ENCODE results near the gene AGK.

The AGK gene

DNA sequence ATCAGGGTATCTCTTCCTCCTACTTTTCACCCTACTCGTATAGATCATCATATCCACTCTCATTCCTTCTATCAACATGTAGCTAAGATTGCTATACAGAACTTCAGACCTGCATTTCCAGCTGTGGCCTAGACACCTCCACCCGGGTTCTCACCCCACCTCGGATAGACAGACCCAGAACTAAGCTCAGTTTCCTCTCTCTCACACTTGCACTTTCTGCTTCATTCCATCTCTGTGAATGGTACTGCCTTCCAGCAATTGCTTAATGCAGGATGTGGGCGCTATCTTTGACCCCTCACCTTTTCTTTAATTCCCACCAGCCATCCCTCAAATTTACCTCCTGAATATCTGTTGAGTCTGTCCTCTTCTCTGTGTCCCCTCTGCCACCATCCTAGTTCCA is 35.7 kb downstream of the AGK start:
- DNase-seq (ENCODE audit: low read depth in 2 of 2) = no peak

DNA sequence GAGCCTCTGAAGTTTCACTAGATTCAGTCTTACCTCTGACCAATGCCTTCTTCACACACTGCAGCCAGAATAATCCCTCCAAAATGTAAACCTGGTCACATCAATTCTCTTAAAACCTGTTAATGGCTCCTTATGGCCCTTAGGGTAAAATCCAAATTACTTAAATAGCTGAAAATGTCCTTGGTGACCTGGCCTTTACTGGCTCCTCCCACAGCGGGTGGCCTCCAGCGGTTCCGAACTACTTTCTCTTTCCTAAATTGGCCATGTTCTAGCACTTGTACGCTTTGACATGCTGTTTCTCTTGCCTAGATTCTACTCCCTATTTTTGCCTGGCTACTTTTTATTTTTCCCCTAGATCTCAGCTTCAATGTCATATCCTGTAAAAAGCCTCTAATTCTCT is 36.1 kb downstream of the AGK start:
- no peak for DNase-seq (ENCODE audit: low read depth in 2 of 2)

DNA sequence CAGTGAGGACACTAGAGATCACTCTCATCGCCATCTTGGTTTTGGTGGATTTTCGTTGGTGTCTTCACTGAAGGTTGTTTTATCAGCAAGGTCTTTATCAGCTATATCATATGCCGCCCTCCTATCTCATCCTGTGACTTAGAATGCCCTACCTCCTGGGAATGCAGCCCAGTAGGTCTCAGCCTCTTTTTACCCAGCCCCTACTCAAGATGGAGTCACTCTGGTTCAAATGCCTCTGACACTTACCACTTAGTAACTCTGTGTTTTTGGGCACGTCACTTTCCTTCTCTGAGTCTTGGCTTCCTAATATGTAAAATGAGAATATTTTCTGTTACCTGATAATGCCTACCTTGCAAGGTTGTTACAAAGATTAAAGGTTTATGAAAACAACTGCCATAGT is 37.7 kb downstream of the AGK start:
- no peak for DNase-seq (ENCODE audit: low read depth in 2 of 2)

DNA sequence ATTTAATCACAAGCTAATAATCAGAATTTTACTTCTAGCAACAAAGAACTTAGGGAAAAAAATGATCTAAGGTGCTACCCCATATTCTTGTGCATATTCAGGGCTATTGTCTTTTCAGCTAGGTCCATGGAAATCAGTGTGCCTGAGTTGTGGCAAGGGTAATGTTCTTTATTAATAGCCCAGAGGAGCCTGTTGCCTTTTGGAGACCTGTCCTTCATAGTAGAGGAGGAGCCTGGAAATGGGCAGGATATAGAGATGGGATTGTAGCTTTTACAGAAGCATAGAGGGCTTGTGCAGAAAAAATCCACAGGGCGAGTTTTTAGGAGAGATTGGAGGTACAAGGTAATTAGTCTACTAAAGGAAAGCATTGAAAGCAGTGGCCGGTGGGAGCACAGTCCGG is 38.9 kb downstream of the AGK start:
- DNase-seq (ENCODE audit: low read depth in 2 of 2) = no peak

DNA sequence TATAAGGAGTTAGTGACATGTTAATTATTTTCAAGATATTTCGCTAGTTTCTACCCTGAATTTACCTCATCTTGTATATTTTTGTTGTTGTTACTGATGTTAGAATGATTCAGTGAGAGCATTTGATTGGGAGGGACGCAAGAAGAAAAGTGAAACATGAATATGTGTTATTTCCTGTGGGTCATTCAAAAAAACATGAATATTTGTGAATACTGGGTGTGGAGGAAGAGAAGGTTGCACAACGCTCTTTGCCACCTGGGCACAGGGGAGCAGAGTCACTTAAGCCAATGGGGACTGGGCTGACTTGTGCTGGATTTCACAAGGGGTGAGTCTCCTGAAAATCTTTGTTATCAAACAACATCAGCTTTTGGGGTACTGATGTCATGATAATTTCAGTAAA is 39.5 kb downstream of the AGK start:
- DNase-seq (ENCODE audit: low read depth in 2 of 2) = no peak

DNA sequence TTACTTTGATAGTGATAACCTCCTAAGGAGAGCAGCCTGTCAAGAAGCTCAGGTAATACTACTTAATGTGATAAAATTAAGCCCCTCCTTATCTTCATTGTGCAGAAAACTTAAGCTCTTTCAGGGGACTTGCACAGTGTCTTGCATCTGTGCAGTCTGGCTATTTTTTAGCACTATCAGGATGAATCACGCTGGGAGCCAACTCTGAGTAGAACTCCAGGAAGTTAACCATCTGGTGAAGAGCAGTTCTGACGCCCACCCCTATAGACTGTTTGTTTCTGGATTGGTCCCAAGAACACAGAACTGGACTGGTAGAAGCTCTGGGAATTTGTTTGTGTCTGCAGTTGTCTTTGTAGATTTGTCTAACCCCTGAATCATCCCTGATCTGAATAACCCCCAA is 41.9 kb downstream of the AGK start:
- DNase-seq (ENCODE audit: low read depth in 2 of 2) = no peak

DNA sequence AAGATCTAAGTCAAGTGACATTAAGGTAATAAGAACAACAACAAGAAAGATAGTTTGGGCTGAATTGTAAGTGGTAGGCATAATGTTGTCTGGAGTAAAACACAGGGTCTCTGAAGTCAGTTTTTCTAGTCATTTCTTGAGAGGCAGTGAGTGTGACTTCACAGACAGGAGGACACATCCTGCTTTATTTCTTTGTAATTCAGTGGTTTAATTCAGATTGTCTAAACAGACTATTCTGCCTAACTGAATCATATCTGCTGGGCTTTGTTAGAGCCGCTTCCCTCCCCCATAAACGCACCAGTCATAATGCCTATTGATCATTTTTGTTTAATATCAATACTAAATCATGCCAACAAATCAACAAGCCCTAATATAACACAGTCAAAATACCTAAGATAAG is 46.8 kb downstream of the AGK start:
- no peak for DNase-seq (ENCODE audit: low read depth in 2 of 2)

DNA sequence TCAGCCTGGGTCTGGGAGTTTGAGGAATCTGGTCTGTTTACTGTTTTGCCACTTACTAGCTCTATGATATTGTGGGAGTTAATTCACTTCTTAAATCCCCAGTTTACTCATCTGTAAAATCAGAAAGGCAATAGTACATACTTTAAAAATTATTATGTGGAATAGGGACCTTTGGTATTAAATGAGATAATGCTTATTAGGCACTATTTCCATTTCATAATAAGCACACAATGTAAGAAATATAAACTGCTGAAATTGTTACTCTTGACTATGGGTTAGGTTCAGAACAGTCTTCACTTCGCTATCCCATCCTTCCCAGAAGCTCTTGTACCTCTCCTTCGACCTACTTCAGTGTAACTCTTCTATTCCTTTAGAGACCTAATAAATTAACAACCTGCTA is 47.2 kb downstream of the AGK start:
- DNase-seq (ENCODE audit: low read depth in 2 of 2) = no peak

DNA sequence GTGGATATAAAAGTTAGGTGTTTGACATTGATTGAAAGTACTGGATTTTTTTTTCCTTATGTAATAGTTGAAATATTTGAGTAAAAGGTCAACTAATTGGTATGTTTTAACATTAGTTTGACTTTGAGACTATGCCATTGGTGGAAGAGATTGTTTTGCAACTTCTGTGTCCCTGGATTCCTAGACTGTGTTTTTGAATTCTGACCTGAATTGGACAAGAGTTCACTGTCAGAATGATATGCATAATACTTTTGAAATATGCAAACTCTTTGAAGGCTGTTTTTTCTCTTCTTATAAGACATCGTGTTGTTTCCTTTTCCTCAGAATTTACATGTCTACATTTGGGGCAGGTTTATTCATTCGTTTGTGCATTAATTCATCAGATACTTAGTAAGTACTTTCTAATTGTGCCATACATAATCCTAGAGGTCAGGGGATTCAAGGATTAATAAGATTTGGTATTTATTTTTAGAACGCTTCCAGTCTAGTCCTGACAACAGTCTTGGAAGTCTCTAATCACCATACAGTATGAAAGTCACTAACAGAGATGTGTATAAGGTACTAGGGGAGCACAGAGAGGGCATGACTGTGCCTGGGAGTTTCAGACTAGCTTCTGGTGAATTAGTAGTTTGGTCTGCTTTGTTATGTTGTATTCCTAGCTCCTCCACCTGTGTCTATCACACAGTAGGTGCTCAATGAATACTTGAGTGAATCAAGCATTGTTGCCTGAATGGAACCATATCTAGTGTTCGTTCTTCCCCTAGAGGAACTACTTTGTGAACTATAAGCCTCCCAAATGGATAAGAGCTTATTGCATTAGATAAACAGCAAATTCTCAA is 49.2 kb downstream of the AGK start:
- DNase-seq (ENCODE audit: low read depth in 2 of 2) = no peak

DNA sequence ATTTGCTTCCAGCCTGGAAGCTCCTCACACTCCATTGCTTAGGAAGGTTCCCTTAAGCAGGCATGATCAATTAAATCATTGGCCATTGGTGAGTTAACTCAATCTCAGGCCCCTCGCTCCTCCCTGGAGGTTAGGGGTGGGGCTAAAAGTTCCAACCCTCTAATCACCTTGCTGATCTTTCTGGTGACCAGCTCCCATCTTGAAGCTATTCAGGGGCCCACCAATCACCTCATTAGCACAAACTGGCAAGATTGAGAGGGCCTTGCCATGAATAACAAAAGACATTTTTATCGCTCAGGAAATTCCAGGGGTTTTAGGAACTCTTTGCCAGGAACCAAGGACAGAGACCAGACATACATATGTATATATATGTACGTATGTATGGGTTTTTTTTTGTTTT is 58.4 kb downstream of the AGK start:
- no peak for DNase-seq (ENCODE audit: low read depth in 2 of 2)

DNA sequence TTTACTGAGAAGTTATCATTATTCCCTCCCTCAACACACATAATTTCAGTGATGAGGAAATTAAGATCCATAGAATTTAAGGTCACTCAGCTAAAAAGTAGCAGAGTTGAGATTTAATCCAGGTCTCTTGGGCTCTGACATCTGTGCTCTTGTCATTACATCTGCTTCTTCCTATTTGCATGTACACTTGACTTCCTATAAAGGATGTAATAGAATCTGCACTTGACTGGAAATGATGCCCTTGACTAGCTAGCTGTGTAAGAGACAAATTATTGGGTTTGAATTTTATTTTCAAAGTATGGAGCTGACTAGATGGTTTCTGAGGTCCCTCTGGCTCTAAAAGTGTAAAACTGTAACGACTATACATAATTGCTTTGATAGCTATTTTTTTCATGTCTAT is 59.5 kb downstream of the AGK start:
- DNase-seq (ENCODE audit: low read depth in 2 of 2) = no peak

DNA sequence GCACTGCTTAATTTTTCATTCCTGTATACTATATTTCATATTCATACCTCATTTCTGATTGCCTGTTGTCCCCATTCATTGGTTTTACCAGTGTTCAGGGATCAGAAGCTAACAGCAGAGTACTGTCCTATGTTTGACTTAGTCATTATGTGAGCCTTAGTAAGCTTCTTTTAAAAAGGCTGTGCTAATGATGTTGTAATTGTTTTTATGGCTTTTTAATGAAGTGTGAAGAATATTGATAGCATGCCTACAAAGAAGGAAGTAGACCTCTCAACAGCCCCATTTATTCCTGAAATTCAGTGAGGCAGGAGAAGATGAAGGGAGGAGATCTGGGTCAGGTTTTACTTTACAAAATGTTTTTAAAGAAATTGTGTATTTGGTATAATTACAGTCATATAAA is 61.7 kb downstream of the AGK start:
- no peak for DNase-seq (ENCODE audit: low read depth in 2 of 2)

DNA sequence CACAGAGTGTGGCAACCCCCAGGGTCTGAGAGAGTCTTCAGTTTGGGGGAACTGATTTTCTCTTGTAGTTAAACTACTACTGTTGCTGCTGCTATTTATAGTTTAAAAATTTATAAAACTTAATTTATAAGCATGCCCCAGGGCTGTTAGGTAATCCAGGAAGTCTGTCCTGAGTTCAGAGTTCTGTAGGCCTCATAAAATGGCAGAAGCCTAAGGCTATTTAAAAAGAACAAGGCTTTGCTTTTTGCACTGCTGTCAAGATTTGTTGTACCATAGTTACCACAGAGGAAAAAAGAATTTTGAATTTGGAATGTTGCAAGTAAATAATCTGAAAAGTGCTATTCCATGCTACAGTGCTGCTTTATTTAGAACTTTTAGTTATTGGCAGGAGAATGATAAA is 66.1 kb downstream of the AGK start:
- DNase-seq (ENCODE audit: low read depth in 2 of 2) = no peak

DNA sequence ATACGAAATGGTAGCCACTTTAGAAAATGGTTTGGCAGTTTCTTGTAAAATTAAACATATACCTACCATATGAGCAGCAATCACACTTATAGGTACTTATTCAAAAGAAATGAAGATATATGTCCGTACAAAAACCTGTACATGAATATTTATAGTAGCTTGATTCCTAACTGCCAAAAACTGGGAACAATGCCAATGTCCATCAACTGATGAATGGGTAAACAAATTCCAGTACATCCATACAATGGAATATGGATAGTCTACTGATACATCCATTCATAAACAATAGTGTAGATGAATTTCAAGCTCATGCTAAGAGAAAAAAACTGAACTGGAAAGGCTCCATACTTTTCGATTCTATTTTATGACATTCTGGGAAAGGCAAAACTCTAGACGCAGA is 68.5 kb downstream of the AGK start:
- DNase-seq (ENCODE audit: low read depth in 2 of 2) = no peak

DNA sequence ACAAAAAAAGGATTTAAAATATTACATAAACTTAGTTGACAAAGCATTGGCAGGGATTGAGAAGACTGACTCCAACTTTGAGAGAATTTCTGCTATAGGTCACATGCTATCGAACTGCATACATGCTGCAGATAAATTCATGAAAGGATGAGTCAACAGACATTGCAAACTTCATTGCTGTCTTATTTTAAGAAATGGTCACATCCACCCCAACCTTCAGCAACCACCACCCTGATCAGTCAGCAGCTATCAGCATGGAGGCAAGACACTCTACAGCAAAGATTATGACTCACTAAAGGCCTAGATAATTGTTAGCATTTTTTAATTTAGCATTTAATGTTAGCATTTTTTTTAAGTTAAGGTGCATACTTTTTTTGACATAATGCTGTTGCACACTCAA is 73.6 kb downstream of the AGK start:
- no peak for DNase-seq (ENCODE audit: low read depth in 2 of 2)

DNA sequence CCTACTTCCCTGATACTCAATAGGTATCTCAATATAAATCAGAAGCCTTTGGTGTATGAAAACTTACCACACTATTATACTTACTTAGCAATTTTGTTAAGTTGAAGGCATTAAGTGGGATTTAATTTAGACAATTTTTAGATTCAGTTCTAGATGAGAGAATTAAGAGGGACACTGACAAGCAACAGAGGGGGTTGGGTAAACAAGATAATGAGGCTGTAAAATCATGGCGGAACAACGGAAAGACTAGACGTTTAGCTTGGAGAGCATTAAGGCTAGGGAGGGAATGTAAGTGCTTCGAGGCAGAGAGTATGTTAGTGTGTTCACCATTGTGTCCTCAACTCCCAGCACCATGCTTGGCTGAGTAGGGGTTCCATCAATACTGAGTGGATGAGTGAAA is 79.4 kb downstream of the AGK start:
- DNase-seq (ENCODE audit: low read depth in 2 of 2) = no peak

DNA sequence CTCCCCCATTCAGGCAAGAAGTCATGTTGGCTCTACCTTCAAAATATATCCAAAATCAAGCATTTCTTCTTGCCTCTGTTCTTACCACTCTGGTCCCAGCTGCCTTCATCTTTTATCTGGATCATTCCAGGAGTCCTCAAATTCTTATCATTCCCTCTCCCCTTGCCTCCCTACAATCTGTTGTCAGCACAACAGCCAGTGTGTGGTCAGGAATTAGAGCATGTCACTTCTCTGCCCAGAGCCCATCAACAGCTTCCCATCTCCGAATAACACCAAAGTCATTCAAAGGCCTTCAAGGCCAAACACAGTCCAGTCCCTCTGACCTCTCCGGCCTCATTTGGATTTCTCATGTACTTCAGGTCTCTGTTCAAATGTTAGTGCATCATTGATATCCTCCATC is 80.3 kb downstream of the AGK start:
- DNase-seq (ENCODE audit: low read depth in 2 of 2) = no peak

DNA sequence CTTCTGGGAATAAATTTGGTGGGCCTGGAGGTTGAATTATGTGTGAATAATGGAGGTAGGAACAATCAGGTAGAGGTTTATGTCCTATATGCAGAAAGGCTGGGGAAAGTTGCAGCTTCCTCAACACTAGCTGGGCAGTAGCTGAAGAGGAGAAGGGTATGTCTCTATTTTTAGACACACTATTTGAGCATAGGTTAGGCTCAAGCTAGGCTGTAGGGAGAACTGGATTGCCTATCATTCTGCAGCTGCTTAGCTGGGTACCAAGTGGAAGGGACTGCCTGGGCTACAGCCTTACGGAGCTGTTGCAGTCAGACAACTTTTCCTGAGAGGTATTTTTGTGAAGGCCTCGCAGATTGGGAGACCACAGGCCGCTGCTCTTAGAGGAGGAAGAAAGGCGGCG is 82.9 kb downstream of the AGK start:
- DNase-seq (ENCODE audit: low read depth in 2 of 2) = no peak

DNA sequence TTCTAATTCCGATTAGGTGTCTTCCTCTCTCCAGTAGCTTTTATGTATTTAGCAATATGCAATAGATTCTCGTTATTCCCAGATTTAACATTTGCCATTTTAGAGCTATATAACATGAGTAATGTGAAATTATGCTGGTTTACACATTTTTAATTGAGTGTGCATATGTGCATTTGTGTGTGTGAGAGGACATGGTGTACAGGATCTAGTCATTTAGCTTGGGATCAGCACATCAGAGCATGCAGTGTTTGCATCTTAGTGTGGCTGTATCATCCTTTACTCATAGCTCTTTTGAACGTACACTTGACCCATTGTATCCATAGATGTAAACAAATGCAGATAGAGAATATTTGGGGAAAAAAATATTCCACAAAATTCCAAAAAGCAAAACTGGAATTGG is 84.8 kb downstream of the AGK start:
- DNase-seq (ENCODE audit: low read depth in 2 of 2) = no peak

DNA sequence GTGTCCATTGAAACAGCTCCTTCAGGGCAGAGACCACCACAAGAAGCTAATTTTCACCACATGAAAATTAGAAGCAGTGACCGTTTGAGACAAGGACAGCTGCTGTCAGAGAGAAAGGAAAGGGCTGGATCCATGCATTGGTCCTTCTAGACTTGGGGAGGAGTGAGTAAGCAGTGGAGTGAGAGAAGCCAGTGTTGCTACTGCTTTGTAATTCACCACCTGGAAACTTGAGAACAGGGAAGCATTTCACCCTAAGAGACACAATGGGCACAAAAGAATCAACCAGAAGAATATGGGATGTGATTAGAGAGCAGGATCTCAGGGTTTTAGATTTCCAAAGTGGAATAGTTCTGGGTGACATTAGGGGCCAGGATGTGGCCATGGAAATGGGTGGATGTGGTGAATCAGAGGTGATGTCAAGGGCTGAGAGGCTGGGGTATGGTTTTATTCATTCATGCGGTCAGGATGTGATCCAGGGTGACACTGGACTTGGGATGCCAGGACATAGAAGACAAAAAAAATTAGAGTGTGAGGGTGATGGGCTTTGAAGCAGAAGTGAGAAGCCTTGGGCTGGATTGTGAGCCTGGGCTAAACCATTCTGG is 89.1 kb downstream of the AGK start:
- no peak for DNase-seq (ENCODE audit: low read depth in 2 of 2)

DNA sequence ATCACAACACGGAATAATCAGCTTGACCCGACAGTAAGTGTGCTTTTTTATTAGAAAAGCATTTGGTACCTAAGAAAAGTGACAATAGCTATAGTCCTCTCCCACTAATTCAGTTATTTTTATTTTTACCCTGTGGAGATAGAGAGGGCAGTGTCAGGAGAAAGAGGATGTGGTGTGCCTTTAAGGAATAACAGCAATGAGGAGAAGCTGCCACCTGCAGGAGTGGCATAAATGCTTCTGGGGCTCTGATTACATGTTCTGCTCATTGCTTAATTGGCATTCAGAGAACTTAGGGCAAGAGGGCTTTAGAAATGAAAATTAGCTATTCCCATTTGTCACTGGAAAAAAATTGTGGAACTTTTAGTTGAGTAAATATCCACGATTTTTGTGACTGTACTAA is 90.7 kb downstream of the AGK start:
- no peak for DNase-seq (ENCODE audit: low read depth in 2 of 2)

DNA sequence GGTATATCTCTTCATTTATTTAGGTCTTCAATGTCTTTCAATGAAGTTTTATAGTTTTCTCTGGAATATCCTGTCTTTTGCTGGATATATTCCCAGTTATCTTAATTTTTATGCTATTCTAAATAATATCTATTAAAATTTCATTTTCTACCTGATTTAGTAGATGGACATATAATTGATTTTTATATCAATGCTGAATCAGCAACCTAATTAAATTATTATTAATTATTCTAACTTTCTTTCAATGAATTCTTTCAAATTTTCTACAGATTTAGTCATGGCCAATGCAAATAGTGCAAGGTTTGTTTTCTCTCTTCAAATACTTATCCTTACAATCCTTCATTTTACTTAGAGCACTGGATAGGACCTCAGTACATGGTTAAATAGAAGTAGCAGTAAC is 94.0 kb downstream of the AGK start:
- no peak for DNase-seq (ENCODE audit: low read depth in 2 of 2)

DNA sequence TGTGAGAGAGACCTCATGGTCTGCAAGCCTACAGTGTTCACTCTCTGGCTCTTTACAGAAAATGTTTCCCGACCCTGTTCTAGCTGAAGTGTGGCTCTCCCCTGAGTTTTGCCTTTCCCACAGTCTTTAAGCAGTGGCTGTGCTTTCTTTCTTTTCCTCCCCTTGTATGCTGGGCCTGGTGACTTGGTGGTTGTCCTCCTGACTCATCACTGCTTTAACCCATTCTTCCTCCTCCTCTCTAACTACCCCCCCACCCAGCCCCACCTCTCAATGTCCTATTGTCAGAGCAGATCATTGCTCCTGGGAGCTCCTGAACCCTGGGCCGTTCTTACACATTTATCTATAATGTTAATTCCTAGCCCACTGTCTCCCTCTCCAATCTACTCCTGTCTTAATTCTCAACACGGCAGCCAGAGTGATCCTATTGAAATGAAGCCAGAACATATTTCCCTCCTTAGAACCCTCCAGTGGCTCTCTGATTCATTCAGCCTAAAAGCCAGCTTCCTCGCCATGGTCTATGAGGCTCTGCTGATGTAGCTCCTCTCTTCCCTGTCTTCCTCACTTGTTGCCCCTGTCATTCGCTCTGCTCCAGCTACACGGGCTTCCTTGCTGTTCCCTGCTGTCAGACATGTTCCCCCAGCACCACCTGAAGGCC is 95.7 kb downstream of the AGK start:
- DNase-seq (ENCODE audit: low read depth in 2 of 2) = no peak

Data from stimulated activated CD4-positive, alpha-beta T cell treated with anti-CD3 and anti-CD28 coated beads, Interleukin-1b, Interleukin-23, amount 100 ng/mL, for 4 hours (primary cell).